HG03565 (cell line): ENCODE measurements around the gene INSM2.

Experiments used
- ATAC-seq: cut with Tn5 transposase; IDR thresholded peaks from one replicate; pipeline ENCODE4 v1.9.1; 2021; ENCODE audit warnings: mild to moderate bottlenecking, moderate library complexity; ENCODE audit not compliant: unreplicated experiment

Gene INSM2

GRCh38 chr14:35533357-35534207 is at the start of gene INSM2:
TSS of gene INSM2 (plus strand) at chr14:35534164. CDS start at chr14:35534253, 89 bp downstream.
- peak; percentile 47 for ATAC-seq

- ATAC-seq: no peak
Measured at GRCh38 chr14:35492569-35493014, 41.4 kb upstream of the INSM2 start.

GRCh38 chr14:35495278-35495677 is 38.7 kb upstream of the INSM2 start:
- no peak for ATAC-seq

- no peak for ATAC-seq
Measured at GRCh38 chr14:35499180-35499579, 34.8 kb upstream of the INSM2 start.

GRCh38 chr14:35503646-35504045 is 30.3 kb upstream of the INSM2 start:
- no peak for ATAC-seq

GRCh38 chr14:35504260-35504659 is 29.7 kb upstream of the INSM2 start:
- ATAC-seq: no peak

GRCh38 chr14:35506461-35506860 is 27.5 kb upstream of the INSM2 start:
- ATAC-seq: no peak

GRCh38 chr14:35506927-35507326 is 27.0 kb upstream of the INSM2 start:
- ATAC-seq: no peak

- ATAC-seq: no peak
Measured at GRCh38 chr14:35509846-35510245, 24.1 kb upstream of the INSM2 start.

GRCh38 chr14:35512765-35513164 is 21.2 kb upstream of the INSM2 start:
- ATAC-seq: no peak

- ATAC-seq: no peak
Measured at GRCh38 chr14:35515916-35516315, 18.0 kb upstream of the INSM2 start.

- no peak for ATAC-seq
Measured at GRCh38 chr14:35519986-35520385, 14.0 kb upstream of the INSM2 start.

GRCh38 chr14:35525695-35526094 is 8.3 kb upstream of the INSM2 start:
- ATAC-seq: no peak

- ATAC-seq: no peak
Measured at GRCh38 chr14:35526962-35527361, 7.0 kb upstream of the INSM2 start.

- ATAC-seq: no peak
Measured at GRCh38 chr14:35531960-35532747, 1.8 kb upstream of the INSM2 start.

GRCh38 chr14:35532783-35533356 is 1.1 kb upstream of the INSM2 start:
- peak; percentile 6 for ATAC-seq

- ATAC-seq: no peak
Measured at GRCh38 chr14:35534208-35534872, 376 bp downstream of the INSM2 start.

- ATAC-seq: peak; percentile 65
Measured at GRCh38 chr14:35534873-35535482, 1.0 kb downstream of the INSM2 start.

- no peak for ATAC-seq
Measured at GRCh38 chr14:35535483-35536112, 1.6 kb downstream of the INSM2 start.

GRCh38 chr14:35539969-35540368 is 6.0 kb downstream of the INSM2 start:
- no peak for ATAC-seq
